HG03521 (cell line): ENCODE results near the gene SNCB.

Experiments used
- ATAC-seq: cut with Tn5 transposase; IDR thresholded peaks from one replicate; pipeline ENCODE4 v1.9.1; 2021; ENCODE audit warnings: mild to moderate bottlenecking, moderate library complexity; ENCODE audit not compliant: unreplicated experiment

Gene SNCB

GRCh38 chr5:176625966-176626875 lies 4.1 kb downstream of the SNCB start:
- ATAC-seq = no peak

GRCh38 chr5:176625512-176625911 lies 4.8 kb downstream of the SNCB start:
- no peak for ATAC-seq

DNA sequence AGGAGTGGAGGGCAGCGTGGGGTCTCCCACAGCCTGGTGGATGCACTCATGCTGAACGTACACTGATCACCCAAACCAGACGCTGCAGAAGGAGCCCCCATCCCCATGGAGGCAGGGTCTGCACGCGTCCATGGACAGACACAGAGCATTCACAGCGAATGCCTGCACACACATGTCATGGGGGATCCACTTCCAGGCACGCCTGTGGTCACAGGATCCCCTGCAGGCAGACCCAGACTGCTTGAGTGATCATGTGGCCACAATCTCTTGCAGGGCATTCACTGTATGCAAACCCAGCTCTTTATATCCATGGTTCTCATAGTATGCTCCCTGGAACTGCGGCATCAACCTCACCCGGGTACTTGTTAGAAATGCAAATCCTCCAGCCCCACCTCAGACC lies 5.4 kb downstream of the SNCB start:
- no peak for ATAC-seq

- ATAC-seq = no peak
These were observed 6.2 kb downstream of the SNCB start for GRCh38 chr5:176624142-176624541.

DNA sequence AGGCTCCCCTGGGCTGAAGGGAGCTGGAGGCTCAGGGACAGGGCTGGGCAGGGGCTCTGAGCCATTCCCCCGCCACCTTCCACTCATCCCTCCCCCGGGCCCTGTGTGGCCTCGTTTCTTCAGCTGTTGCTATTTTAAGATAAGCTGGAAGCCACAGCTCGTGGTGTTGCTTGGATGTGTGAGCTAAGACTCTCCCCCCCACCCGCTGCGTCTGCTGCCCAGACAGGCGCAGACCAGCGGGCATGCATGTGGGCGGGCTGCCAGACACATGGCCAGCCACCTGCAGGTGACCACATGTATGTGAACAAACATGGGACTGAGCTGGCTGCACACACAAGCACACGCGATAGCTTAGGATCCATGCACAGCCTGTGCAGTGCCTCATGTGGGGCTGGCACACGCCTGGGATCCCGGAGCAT lies 8.7 kb downstream of the SNCB start:
- ATAC-seq = no peak

DNA sequence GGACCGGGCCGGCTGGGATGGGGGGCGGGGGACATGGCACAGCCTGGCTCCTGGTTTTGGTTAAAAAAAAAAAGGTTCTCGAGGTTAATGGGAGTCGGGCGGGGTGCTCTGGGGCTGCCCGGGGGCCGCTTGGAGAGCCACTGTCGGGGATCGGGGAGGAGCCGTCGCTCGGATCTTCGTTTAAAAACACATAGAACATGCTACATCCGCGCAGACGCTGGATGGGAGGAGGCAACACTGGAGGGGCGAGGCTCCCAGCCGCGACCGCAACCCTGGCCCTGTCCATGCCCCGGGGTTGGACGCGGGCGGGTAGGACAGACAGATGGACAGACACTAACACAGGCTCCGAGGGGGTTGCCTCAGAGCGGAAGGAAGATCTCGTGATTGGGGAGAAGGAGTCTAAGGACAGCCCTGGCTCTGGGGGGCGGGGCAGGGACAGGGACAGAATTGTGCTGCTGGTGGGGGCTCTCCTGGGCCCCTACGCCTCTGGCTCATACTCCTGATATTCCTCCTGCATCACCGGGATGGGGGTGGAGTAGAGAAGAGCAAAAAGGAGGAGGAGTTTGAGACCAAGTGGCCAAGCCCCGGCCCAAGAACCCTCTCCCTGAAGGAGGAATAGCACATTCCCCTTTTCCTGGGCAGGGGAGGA lies 9.9 kb downstream of the SNCB start:
- ATAC-seq = no peak

DNA sequence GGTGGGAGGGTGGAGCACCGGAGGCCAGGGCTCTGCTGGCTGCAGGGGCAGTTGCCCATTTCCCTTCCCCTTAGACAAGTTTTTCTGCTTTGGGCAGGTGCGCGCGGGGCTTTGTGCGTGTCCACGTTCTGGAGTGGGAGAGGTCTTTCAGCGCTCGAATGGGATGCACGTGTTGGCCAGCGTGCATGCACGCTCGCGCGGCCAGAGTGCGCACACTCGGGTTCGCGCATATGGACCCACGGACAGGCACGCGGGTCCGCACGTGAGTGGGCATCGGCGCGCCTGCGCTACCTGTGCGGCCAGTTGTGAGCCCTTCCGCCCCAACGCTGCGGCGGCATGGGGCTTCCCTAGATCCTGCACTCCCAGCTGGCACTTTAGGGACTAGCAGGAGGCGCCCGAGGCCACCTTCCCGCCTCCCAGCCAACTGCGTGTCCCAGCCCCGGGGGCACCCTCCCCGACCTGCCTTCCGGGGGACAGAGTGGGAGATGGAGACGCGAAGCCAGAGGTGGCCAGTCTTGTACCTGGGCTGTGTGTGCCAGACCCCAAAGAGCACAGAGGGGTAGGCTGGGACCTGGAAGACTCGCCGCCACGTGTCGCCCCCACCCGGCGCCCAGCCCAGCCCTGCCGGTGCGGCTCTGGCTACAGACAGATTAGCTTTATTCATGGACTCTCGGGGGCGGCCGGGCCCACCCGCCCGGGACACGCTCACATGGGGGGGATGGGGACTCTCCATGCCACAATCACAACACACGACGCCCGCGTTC lies 10.6 kb downstream of the SNCB start:
- ATAC-seq = no peak

DNA sequence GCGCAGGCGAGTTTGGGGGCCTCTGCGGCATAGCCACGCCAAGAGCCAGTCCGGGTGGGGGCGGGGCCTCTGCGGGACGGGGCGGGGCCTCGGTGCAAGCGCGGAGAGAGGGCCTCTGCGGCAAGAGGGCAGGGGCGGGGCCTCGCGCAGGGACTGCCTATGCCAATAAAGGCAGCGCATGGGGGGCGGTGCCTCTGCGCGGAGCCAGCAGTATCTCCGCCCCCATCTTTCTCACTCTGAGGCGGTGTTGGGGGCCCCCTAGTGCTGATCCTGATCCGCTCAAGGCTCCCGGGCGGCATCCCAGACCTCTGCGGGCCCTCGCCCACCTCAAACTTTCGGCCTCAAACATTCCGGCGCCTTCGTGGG lies 11.1 kb downstream of the SNCB start:
- ATAC-seq = peak; percentile 58

GRCh38 chr5:176618783-176619182 lies 11.6 kb downstream of the SNCB start:
- no peak for ATAC-seq

GRCh38 chr5:176616511-176616910 lies 13.8 kb downstream of the SNCB start:
- ATAC-seq = no peak

GRCh38 chr5:176614805-176615478 lies 15.4 kb downstream of the SNCB start:
- no peak for ATAC-seq

GRCh38 chr5:176612855-176613254 lies 17.5 kb downstream of the SNCB start:
- no peak for ATAC-seq

DNA sequence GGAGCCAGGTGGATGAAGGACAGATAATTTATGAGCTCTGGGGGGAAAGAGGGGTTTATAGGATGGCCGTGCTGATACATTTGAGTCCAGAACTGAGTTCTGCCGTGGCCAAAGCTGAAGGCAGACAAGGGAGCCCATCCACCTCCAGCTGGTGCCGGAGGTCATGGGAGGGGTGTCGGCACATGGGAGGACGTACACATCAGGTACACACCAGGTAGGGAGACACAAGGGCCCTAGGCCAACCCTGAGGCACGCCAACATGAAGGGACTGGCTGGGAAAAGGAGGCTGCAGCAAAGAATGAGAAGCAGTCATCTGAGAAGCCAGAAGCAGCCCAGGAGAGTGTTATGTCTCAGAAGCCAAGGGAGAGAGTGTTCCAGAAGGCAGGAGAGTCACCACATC lies 18.3 kb downstream of the SNCB start:
- ATAC-seq = no peak

GRCh38 chr5:176611435-176611834 lies 18.9 kb downstream of the SNCB start:
- ATAC-seq = no peak

DNA sequence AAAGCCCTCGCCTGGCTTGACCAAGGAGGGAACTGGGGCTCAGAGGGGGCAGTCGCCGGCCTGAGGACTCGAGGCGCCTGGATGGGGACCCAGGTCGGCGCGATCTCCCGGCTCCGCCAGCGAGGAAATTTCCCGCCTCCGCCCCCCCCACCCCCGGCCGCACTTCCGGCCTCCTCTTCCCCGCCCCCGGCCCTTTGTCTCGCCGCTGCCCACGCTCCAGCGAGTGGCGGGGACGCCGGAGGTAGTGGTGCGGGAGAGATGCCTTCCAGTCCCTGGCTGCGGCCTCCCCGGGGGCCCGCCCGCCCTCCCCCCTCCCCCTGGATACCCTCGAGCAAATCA lies 19.9 kb downstream of the SNCB start:
- ATAC-seq = no peak

GRCh38 chr5:176609724-176610434 lies 20.5 kb downstream of the SNCB start, which contains the start of gene GPRIN1:
TSS of gene GPRIN1 (minus strand) at chr5:176610156. CDS start at chr5:176599834, 10,322 bp downstream.
- ATAC-seq = peak; percentile 80

DNA sequence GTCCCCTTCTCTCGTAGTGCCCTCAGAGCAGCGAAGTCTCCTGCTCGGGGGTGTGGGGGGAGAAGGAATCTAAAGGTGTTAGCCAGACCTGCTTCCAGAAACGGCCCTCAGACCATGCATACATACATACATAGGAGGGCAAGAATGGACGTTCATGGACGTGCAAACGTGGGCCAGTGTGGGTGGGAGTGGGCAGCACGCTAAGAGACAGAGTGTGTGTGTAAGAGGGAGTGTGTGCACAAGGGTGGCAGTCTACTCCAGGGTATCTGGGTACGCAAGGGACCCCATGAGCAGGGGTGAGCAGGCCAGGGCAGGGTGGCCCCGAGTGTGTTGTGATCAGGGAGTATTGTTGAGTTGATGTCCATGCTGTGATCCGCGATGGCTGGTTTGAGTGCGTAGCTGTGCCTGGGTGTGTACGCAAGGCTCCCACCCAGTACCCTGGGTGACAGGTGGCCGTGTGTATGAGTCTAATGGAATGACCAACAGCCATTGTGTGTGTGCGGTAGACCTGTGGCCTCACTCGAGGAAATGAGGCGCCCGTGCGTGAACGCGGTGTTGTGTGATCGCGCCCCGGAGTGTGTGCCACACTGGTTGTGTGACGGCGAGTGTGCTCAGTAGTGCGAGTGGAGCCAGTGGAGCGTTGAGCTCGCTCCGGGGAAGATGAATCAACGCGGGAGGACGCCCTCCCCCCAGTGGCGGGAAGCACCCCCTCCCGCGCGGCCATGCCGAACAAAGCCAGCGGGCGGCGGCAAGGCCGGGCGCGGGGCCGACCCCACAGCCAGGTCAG lies 21.2 kb downstream of the SNCB start:
- peak; percentile 10 for ATAC-seq

- no peak for ATAC-seq
These were observed 22.1 kb downstream of the SNCB start for GRCh38 chr5:176608142-176608705.

- no peak for ATAC-seq
These were observed 23.5 kb downstream of the SNCB start for GRCh38 chr5:176606875-176607274.
